Measurements from ENCODE around the gene TOR4A.

DNA sequence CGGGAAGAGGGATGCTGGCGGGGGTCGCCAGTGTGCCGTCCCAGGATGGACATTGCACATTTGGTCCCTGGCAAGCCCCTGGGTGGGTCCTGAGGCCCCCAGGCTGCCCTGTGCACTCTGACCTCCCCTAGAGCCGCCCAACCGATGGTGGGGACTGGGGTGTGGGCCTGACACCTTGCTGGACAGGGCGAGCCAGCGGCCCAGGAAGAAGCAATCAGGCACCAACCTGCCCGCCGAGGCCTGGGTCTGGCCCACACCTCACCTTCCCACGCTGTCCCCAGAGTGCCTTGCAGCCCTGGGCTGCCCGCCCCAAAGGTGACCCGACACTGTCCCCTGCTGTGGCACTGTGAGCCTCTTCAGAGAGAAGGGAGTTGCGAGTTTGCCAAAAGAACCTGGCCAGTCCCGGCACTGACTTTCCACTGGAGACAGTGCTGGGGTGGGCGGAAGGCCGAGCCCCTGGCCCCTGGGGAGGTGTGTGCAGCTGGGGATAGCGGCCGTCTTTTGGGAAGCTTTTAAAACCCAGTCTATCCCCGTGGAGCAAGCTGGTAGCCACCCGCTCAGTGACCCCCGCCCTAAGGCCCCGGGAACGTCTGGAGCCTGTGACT is 36.5 kb downstream of the TOR4A start:
- TF ChIP-seq ZNF583 (CRISPR knock-in tag; IDR thresholded peaks at IDR 0.05): no peak
- no peak for TF ChIP-seq TARDBP (IDR thresholded peaks at IDR 0.05)
- TF ChIP-seq RAD51 (IDR thresholded peaks at IDR 0.05; ENCODE audit: borderline replicate concordance, low read depth): no peak
- TF ChIP-seq POLR2A (conservative IDR thresholded peaks at IDR 0.05): no peak
- no peak for TF ChIP-seq SP2 (IDR thresholded peaks at IDR 0.05; ENCODE audit: extremely low read depth, low read depth, low read length, poor library complexity, severe bottlenecking)
- no peak for TF ChIP-seq NUFIP1 (IDR thresholded peaks at IDR 0.05; ENCODE audit: partially characterized antibody)
